GM21526 (cell line): ENCODE results near the gene PDLIM7.
"Not testable (repeated sequence)": the region's sequence is repeated elsewhere in the genome, so short reads cannot be mapped to it uniquely, and the experiment has no call there.

Experiments
- ATAC-seq: cut with Tn5 transposase; IDR thresholded peaks from one replicate; pipeline ENCODE4 v1.9.1; 2021; ENCODE audit warnings: moderate library complexity; ENCODE audit not compliant: unreplicated experiment, low FRiP score

Gene PDLIM7

GRCh38 chr5:177492841-177493240 is 4.6 kb downstream of the PDLIM7 start:
- ATAC-seq, result no peak

- no peak for ATAC-seq
These were observed 5.2 kb downstream of the PDLIM7 start for GRCh38 chr5:177491983-177492746.

DNA sequence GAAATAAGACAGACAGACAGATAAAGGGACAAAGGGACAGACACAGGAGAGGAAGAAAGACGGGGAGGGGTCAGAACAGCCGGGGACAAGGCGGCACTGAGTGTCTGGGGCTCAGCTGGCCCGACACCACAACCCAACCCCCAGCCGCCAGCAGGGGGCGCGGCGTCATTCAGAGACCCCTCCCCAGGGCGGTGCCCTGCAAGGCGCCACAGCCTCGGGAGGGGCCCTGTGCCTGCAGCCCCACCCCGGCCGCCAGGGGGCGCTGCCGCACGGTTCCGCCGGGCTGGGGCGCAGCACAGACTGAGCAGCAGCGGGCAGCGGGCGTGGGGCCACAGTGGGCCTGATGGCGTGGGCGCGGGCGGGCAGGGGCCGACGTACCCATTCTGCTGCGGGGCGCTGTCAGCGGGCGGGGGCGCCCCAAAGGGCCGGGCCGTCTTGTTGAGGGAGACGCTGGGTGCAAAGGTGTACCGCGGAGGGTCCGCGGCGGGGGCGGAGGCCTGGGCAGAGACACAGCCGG is 5.9 kb downstream of the PDLIM7 start:
- ATAC-seq, result no peak

DNA sequence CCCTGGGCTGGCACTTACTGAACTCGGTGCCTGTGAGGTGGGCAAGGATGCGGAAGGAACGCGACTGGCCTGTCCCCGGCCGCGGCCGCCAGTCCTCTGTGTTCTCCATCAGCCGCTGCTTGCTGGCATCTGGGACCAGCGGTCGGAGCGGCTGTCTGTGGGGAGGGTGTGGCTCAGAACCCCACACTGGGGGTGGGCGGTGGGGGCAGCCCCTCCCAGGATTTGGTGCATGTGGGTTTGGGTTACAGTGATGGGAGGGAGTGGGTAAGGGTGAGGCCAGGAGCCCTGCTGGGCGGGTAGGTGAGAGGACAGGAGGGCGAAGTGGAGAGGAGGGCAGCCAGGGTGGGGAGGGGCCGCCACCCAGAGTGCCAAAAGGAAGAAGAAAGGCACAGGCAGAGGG is 6.4 kb downstream of the PDLIM7 start:
- ATAC-seq, result no peak

DNA sequence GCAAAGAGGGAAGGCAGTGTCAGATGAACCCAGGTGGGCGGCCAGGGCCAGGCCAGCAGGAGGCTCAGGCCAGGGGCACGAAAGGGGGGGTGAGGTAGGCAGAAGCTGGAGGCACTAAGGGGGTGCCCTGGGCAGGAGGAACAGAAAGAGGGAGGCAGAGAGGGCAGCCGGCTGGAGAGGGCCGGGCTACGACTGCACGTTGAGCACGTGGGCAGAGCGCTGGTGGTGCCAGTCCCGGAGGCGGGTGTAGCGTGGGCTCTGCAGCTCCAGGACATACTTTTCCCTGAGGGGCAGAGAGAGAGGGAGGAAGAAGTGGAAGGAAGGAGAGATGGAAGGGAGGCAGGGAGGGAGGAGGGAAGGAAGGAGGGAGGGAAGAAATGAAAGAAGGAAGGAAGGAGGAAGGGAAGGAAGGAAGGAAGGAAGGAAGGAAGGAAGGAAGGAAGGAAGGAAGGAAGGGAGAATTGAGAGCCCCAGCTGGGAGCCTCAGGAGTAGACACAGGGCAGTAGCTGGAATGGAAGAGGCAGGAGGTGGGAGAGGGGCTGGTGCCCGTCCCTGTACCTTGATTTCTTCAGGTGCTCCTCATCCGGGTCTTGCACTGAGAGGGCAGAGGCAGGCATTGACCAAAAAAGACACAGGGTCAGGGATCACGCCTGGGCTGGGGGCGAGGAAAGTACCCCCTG is 7.0 kb downstream of the PDLIM7 start:
- no peak for ATAC-seq

DNA sequence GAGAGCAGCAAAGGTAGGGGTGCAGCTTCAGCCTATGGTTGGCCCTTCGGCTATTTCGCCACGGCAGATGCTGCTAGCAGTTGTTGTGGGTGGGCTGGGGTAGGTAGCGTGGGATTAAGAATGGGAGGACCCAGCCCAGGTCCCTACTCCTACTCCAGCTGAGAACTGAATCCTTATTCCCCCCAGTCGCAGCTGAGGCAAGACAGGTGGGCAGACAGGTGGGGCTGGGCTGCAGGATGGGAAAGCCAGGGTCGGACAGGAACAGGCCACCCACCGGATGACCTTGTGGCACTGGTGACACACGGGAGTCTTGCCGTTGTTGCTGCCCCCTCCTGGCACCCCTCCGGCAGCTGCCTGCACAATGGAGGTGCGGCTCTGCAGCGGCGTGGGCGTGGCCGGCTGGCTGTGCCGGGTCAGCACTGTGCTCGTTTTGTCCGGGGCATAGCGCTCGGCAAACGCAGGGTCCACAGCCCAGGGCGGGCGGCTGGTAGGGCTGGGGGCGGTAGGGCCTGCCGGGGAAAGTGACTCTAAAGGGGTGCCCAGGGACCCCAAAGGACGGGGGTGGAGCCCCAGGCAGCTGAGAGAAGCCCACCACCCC is 8.2 kb downstream of the PDLIM7 start:
- no peak for ATAC-seq

DNA sequence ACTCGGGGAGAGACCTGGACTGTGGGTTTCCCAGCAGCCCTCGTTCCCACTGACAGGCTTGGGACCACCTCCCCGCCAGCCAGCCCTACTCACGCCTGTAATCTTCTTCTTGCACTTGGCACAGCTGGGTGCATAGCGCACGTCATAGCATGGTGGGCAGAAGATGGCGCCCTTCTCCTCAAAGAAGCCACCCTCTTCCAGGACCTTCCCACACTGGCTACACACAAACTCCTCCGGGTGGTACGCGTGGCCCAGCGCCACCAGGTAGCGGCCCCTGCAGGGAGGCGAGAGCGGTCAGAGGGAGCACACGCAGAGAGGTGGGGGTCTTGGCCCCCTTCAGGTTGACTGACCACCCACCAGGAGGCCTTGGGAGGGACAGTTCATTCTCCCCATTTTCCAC is 9.4 kb downstream of the PDLIM7 start:
- ATAC-seq, result no peak

GRCh38 chr5:177487144-177487543 is 10.3 kb downstream of the PDLIM7 start:
- no peak for ATAC-seq

DNA sequence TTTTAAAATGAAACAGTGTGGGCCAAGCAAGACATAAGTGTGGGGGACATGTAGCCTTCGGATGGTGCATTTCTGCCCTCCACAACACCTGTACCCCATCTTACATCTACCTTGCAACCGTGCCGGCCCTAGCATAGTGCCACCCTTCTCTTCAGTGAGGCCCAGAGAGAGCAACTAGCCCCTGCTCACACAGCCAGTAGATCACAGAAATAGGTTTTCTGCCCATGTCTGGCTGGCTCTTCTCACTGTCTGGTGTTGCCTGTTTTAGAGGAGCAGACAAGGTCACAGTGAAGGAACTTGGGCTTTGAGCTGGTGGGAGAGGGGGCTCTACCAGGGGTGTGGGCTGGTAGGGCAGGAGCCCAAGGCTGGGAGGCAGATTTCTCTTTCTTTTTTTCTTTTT is 11.1 kb downstream of the PDLIM7 start:
- no peak for ATAC-seq

- not testable (repeated sequence) for ATAC-seq
These were observed 11.7 kb downstream of the PDLIM7 start for GRCh38 chr5:177485753-177486152.

DNA sequence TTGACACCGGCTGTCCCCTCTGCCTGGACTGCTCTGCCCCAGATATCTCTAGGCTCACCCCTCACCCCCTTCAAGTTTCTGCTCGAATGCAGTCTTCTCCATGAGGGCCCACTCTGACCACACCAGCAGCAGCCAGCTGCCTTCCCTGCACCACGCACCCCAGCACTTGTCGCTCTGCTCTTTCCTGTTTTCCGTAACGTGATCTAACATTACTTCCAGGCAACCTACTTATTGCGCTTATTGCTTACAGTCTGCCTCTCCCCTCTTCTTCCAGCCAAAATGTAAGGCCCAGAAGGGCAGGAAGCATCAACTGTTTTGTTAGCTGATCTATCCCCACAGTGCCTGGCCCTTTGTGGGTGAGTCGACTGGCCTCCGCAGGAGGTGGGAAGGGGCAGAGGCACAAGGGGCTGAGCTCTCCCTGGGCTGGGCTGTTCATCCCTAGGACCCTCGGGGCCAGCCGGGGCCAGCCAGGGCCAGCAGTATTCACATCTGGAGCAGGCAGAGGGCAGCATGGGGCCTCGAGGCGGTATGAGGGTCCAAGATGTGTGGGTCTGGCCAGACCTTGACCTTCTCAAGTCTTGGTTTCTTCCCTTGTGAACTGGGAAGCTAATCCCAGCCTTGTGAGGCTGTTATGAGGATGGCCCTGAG is 12.4 kb downstream of the PDLIM7 start:
- ATAC-seq, result no peak

GRCh38 chr5:177483994-177484901 is 13.2 kb downstream of the PDLIM7 start:
- no peak for ATAC-seq

- no peak for ATAC-seq
These were observed 14.4 kb downstream of the PDLIM7 start for GRCh38 chr5:177483042-177483441.

DNA sequence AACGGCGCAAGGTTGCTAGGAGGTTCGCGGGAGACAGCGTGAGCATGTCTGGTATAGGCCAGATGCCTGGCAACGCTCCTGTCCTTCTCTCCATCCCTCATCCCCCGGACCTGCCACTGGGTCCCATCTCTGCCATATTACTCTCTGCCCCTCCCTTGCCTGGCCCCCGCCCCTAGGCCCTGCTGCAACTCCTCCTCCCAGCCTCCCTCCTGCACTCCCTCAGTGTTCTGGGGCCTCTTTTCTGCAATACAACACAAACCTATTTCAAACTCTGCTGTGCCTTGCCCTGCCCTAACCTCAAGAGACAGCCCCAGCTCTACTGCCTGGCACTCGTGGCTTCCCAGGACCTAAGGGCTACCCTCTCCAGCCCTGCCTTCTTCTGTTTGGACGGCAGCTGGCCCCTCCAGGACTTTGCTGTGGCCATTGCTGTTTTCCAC is 15.0 kb downstream of the PDLIM7 start:
- no peak for ATAC-seq

GRCh38 chr5:177479774-177480173 is 17.6 kb downstream of the PDLIM7 start:
- no peak for ATAC-seq

DNA sequence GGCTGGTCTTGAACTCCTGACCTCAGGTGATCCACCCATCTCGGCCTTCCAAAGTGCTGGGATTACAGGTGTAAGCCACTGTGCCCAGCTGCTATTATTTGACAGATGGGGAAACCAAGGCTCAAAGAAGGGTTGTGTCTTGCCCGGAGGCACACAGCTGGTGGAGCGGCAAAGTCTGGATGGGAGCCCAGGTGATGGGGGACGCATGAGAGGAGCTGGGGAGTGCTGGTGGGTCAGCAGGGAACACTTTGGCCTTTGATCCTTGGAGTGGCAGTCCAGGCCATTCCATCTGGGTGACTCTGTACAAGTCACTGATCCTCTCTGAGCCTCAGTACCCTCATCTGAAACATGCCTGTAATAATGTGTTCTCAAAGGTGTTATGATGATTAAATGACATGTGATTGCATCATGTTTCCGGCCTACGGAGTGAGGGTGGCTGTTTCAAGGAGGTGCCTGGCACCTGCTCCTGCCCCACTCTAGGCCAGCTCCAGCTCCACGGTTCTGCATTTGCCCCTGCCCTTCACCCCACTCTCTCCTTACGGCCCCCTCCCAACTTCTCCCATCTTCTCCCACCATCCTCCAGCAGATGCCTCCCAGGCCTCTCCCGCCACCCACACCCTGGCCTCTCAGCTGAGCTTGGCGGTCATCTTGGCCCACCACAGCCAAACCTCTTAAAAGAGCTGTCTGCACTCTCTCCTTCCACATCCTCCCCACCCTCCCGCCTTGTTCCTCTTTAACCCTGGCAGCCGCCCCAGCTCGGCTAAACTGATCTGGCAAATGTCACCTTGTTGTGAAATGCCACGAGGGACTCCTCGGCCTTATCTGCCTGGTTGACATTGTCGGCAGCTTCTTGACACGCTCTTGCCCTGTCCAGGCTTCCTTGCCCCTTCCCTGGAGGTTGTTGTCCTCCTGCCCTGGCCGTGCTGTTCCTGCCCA is 18.4 kb downstream of the PDLIM7 start:
- ATAC-seq, result no peak

- no peak for ATAC-seq
These were observed 19.5 kb downstream of the PDLIM7 start for GRCh38 chr5:177477701-177478477.

- no peak for ATAC-seq
These were observed 20.7 kb downstream of the PDLIM7 start for GRCh38 chr5:177476531-177477233.
